K562 (cell line): Measurements from ENCODE around the gene MCM3. TPM values are rescaled to one million over a fixed set of nuclear protein-coding genes. Genes with fewer than 3 reads are reported as not detected.
A peak's percentile ranks its signal among the peaks of the same experiment; 100 is the strongest.

ENCODE experiments used
- ARID4B ChIP-seq: sonication (generic); formaldehyde crosslinking; IDR thresholded peaks from 2 replicates; pipeline ENCODE4 v1.8.0; 2022; ENCODE audit warnings: mild to moderate bottlenecking, missing genetic modification reagents
- CCNT2 ChIP-seq: IDR thresholded peaks from 2 replicates; pipeline ENCODE4 v1.6.1; 2011; ENCODE audit warnings: borderline replicate concordance, low read depth, mild to moderate bottlenecking, moderate library complexity, mixed read lengths, low read length; ENCODE audit not compliant: insufficient read length; ENCODE audit errors: extremely low read depth
- DACH1 ChIP-seq: fragments of 450-650 bp; IDR thresholded peaks from 2 replicates; pipeline ENCODE4 v1.6.1; 2018; ENCODE audit not compliant: partially characterized antibody
- HMBOX1 ChIP-seq: sonication (generic); IDR thresholded peaks from 2 replicates; pipeline ENCODE4 v1.6.1; 2016
- HSF4 ChIP-seq: fragments of 250-450 bp; sonication (Bioruptor Pico); IDR thresholded peaks from 2 replicates; pipeline ENCODE4 v2.1.2; 2022; ENCODE audit warnings: mild to moderate bottlenecking, moderate library complexity, borderline replicate concordance
- MYNN ChIP-seq, 2 experiments: sonication (generic); formaldehyde crosslinking in 1 of 2; IDR thresholded peaks; 2 replicates each; pipeline versions ENCODE4 v1.5.0 to v1.6.1; 2016 to 2020; ENCODE audit warnings: antibody characterized with exemption in 1 of 2, missing genetic modification reagents in 1 of 2
- SAFB ChIP-seq: fragments of 200-400 bp; formaldehyde crosslinking; IDR thresholded peaks from 2 replicates; pipeline ENCODE4 v1.6.1; 2017; ENCODE audit warnings: low read depth, low read length, borderline replicate concordance
- SREBF2 ChIP-seq: sonication (generic); formaldehyde crosslinking; IDR thresholded peaks from 2 replicates; pipeline ENCODE4 v1.4.0; 2020; ENCODE audit warnings: mild to moderate bottlenecking, missing genetic modification reagents
- TAF1 ChIP-seq: IDR thresholded peaks from 2 replicates; pipeline ENCODE4 v1.6.1; 2011; ENCODE audit warnings: mild to moderate bottlenecking, low read length, moderate library complexity; ENCODE audit not compliant: insufficient read depth, control insufficient read depth, severe bottlenecking; ENCODE audit errors: extremely low read depth
- XRCC5 ChIP-seq: fragments of 200-400 bp; formaldehyde crosslinking; IDR thresholded peaks from 2 replicates; pipeline ENCODE4 v1.6.1; 2017; ENCODE audit warnings: low read depth, mild to moderate bottlenecking, low read length
- ZMIZ1 ChIP-seq, 2 experiments: fragments of 150-350 bp in 1 of 2; IDR thresholded peaks; 2 replicates each; pipeline ENCODE4 v1.6.1; 2012 to 2016; ENCODE audit warnings: low read depth in 2 of 2, low read length in 2 of 2, mild to moderate bottlenecking in 1 of 2, moderate library complexity in 1 of 2
- ZNF592 ChIP-seq: fragments of 450-650 bp; IDR thresholded peaks from 2 replicates; pipeline ENCODE4 v1.6.1; 2017; ENCODE audit warnings: antibody characterized with exemption, mild to moderate bottlenecking
- polyA plus RNA-seq, 8 experiments: library from polyadenylated mRNA; depleted of rRNA in 4 of 8; stranded (reverse) in 5 of 8; unstranded in 3 of 8; fragments of >200 nt; fragmentation: Nextera tagmentation in 2 of 8; fragmentation: Illumina TruSeq in 1 of 8; extraction: Ambion mirVana in 2 of 8; extraction: Trizol in 1 of 8; gene quantifications; 2 replicates each; pipeline versions ENCODE4 v1.2.1 to v1.2.3, GENCODE V29; 2011 to 2014; ENCODE audit warnings: inconsistent platforms in 1 of 8, missing spikeins in 1 of 8
- total RNA-seq, 7 experiments: library from RNA; depleted of rRNA in 6 of 7; stranded (reverse); fragments of >200 nt in 6 of 7; fragmentation: Illumina TruSeq in 2 of 7; extraction: Trizol in 2 of 7; gene quantifications; 2 replicates each; pipeline versions ENCODE4 v1.2.1 to v1.2.3, GENCODE V29; 2011 to 2021; ENCODE audit warnings: low replicate concordance in 1 of 7

The MCM3 gene
- total and polyA plus RNA-seq, 9 of the 15 experiments (the other 6 are each of a cell fraction or from before 2014, with no cell fraction given): 76.1 to 270 (median 250) TPM

- 0 out of 2 replicates have a peak, but pooled peaks have one; percentile 6 for TF ChIP-seq ZNF592
- TF ChIP-seq ARID4B (CRISPR knock-in tag): no peak
- 0 out of 2 replicates have a peak, but pooled peaks have one; percentile 42 for TF ChIP-seq HMBOX1
- peak; percentile 92 for TF ChIP-seq CCNT2
- no peak for TF ChIP-seq XRCC5
- TF ChIP-seq SREBF2 (CRISPR knock-in tag): no peak
- TF ChIP-seq MYNN (IDR thresholded peaks at IDR 0.05): peak; percentile 38; the same call in 1 of the 2 replicates
- TF ChIP-seq MYNN (CRISPR knock-in tag; IDR thresholded peaks at IDR 0.05): no peak
- TF ChIP-seq SAFB: no peak
- no peak for TF ChIP-seq TAF1
- no peak; the same call in 1 of the 2 replicates for TF ChIP-seq HSF4 (CRISPR knock-in tag)
- TF ChIP-seq DACH1: peak; percentile 64
- peak in 1 of 2 experiments; percentile 88; a peak in 2 of 4 replicates for TF ChIP-seq ZMIZ1 (IDR thresholded peaks at IDR 0.05; ENCODE audit: low read depth in 2 of 2, low read length in 2 of 2)
These were observed 16.8 kb upstream of the MCM3 start (continued) for GRCh38 chr6:52301326-52301725.
